ENCODE measurements around the gene BTN1A1.
"Not testable (repeated sequence)": the region's sequence is repeated elsewhere in the genome, so short reads cannot be mapped to it uniquely, and the experiment has no call there.

Gene BTN1A1

GRCh38 chr6:26514984-26515383 lies 14.9 kb downstream of the BTN1A1 start:
- no peak for DNase-seq

GRCh38 chr6:26516481-26517427 lies 16.7 kb downstream of the BTN1A1 start:
- DNase-seq: no peak

- no peak for DNase-seq
These were observed 19.3 kb downstream of the BTN1A1 start for GRCh38 chr6:26519359-26519758.

- peak in 1 of 2 experiments; percentile 44 for DNase-seq
These were observed 20.2 kb downstream of the BTN1A1 start for GRCh38 chr6:26520237-26520849.

- peak; percentile 80 to 83 for DNase-seq
These were observed 20.9 kb downstream of the BTN1A1 start for GRCh38 chr6:26520850-26521599.

- DNase-seq: peak; percentile 70 to 77
These were observed 21.7 kb downstream of the BTN1A1 start for GRCh38 chr6:26521600-26522391.

GRCh38 chr6:26522486-26523228 lies 22.6 kb downstream of the BTN1A1 start:
- not testable (repeated sequence) for DNase-seq

GRCh38 chr6:26524314-26524713 lies 24.2 kb downstream of the BTN1A1 start:
- not testable (repeated sequence) for DNase-seq

GRCh38 chr6:26524722-26525370 lies 24.7 kb downstream of the BTN1A1 start:
- no peak for DNase-seq

- no peak for DNase-seq
These were observed 25.7 kb downstream of the BTN1A1 start for GRCh38 chr6:26525838-26526237.

GRCh38 chr6:26526928-26527327 lies 26.8 kb downstream of the BTN1A1 start:
- no peak for DNase-seq

GRCh38 chr6:26530203-26530602 lies 30.1 kb downstream of the BTN1A1 start:
- no peak for DNase-seq

- DNase-seq: no peak
These were observed 31.8 kb downstream of the BTN1A1 start for GRCh38 chr6:26531897-26532296.

GRCh38 chr6:26532699-26533531 lies 32.8 kb downstream of the BTN1A1 start:
- DNase-seq: peak; percentile 96 to 98

GRCh38 chr6:26533532-26533931 lies 33.4 kb downstream of the BTN1A1 start:
- DNase-seq: no peak

- DNase-seq: no peak
These were observed 34.8 kb downstream of the BTN1A1 start for GRCh38 chr6:26534681-26535465.

- peak; percentile 47 to 64 for DNase-seq
These were observed 36.6 kb downstream of the BTN1A1 start for GRCh38 chr6:26536571-26537159.

GRCh38 chr6:26537160-26537845 lies 37.2 kb downstream of the BTN1A1 start:
- DNase-seq: peak; percentile 90 to 93
